K562 (cell line): ENCODE measurements around the gene ANAPC5. TPM values are rescaled to one million over a fixed set of nuclear protein-coding genes. Genes with fewer than 3 reads are reported as not detected.
A peak's percentile ranks its signal among the peaks of the same experiment; 100 is the strongest.

Experiments used
- ATAC-seq: fragments of 200-7000 bp; cut with Tn5 transposase; 3 replicates; pipeline ENCODE4 v1.9.1; 2020; ENCODE audit warnings: moderate library complexity
- BruUV-seq: library from RNA; stranded (reverse); fragments of 400-500 nt; replicated peaks from 2 replicates; lab custom pipeline; 2021; lab: Mats Ljungman, UMichigan
- CTCF ChIA-PET: fragments of 300-600 bp; formaldehyde crosslinking; extraction: SDS; loops from one replicate; lab custom pipeline; 2021; ENCODE audit warnings: low intra/inter-chr PET ratio; lab: Yijun Ruan, JAX
- POLR2A ChIA-PET: fragments of 300-600, 350-650 bp; sonication (Branson Sonifier 250); formaldehyde crosslinking; extraction: SDS; loops from one replicate; lab custom pipeline; 2021; ENCODE audit warnings: antibody characterized with exemption, inconsistent platforms; lab: Yijun Ruan, JAX
- DNase-seq, 4 experiments: peaks; one replicate each; pipeline versions ENCODE4 v3.0.0 to v3.0.0-alpha.2; 2011 to 2018; ENCODE audit warnings: low spot score in 3 of 4, mixed read lengths in 3 of 4; ENCODE audit errors: extremely low read depth in 1 of 4
- FAIRE-seq: peaks from 2 replicates; lab custom pipeline; 2011; peaks lifted over from hg19 to GRCh38; lab: Jason Lieb, UNC
- H2AFZ ChIP-seq: 2 replicates; pipeline ENCODE4 v1.6.0; 2011; ENCODE audit warnings: low read depth, low read length, control low read depth, inconsistent platforms
- H3K27ac ChIP-seq: fragments of 200-600 bp; 3 replicates; pipeline ENCODE4 v1.8.0; 2011; ENCODE audit warnings: low read depth, mild to moderate bottlenecking, control low read depth, inconsistent platforms, low read length, moderate library complexity, mixed read lengths; ENCODE audit errors: extremely low read depth
- H3K27me3 ChIP-seq, 2 experiments: fragments of 300-600 bp in 1 of 2; 2 replicates in 1 of 2; 3 replicates in 1 of 2; pipeline versions ENCODE4 v1.6.0 to v1.8.0; 2011; ENCODE audit warnings: inconsistent platforms in 2 of 2, low read length in 2 of 2, mild to moderate bottlenecking in 1 of 2, mixed read lengths in 1 of 2, moderate library complexity in 1 of 2; ENCODE audit not compliant: control insufficient read depth in 2 of 2, insufficient read depth in 2 of 2
- H3K36me3 ChIP-seq: fragments of 300-600 bp; 3 replicates; pipeline ENCODE4 v1.8.0; 2011; ENCODE audit warnings: mild to moderate bottlenecking, low read length, inconsistent platforms; ENCODE audit not compliant: control insufficient read depth, insufficient read depth
- H3K4me1 ChIP-seq, 2 experiments: fragments of 200-600 bp in 1 of 2; replicated peaks in 1 of 2; 2 replicates in 1 of 2; 3 replicates in 1 of 2; pipeline versions ENCODE4 v1.5.1 to v1.8.0; 2011; ENCODE audit warnings: inconsistent platforms in 2 of 2, low read length in 2 of 2, mild to moderate bottlenecking in 1 of 2, mixed read lengths in 1 of 2, moderate library complexity in 1 of 2; ENCODE audit not compliant: control insufficient read depth in 2 of 2, insufficient read depth in 2 of 2
- H3K4me2 ChIP-seq: 2 replicates; pipeline ENCODE4 v1.6.1; 2011; ENCODE audit warnings: low read length, control low read depth, inconsistent platforms, mixed read lengths; ENCODE audit not compliant: insufficient read depth
- H3K4me3 ChIP-seq: fragments of 200-600 bp; sonication (generic), shearing (Covaris generic); 2 replicates; pipeline ENCODE4 v1.5.1; 2016; ENCODE audit warnings: control low read depth, inconsistent platforms
- H3K79me2 ChIP-seq: fragments of 200-600 bp; 3 replicates; pipeline ENCODE4 v1.8.0; 2011; ENCODE audit warnings: low read length, inconsistent platforms; ENCODE audit not compliant: control insufficient read depth, insufficient read depth
- H3K9ac ChIP-seq, 2 experiments: 2 replicates each; pipeline versions ENCODE4 v1.6.0 to v1.6.1; 2011; ENCODE audit warnings: low read depth in 2 of 2, low read length in 2 of 2, control low read depth in 1 of 2, inconsistent platforms in 1 of 2, mild to moderate bottlenecking in 1 of 2, mixed read lengths in 1 of 2; ENCODE audit not compliant: insufficient read depth in 1 of 2
- H3K9me1 ChIP-seq: one replicate; pipeline ENCODE4 v1.6.0; 2011; ENCODE audit warnings: inconsistent platforms, mild to moderate bottlenecking, low read length, moderate library complexity; ENCODE audit not compliant: control insufficient read depth, insufficient read depth
- H3K9me3 ChIP-seq: replicated peaks from 2 replicates; pipeline ENCODE4 v1.5.1; 2011; ENCODE audit warnings: low read depth, low read length, inconsistent platforms; ENCODE audit not compliant: control insufficient read depth, insufficient read depth
- H4K20me1 ChIP-seq: replicated peaks from 2 replicates; pipeline ENCODE4 v1.6.1; 2011; ENCODE audit warnings: low read length, inconsistent platforms, mixed read lengths; ENCODE audit not compliant: control insufficient read depth, insufficient read depth
- ARID2 ChIP-seq: fragments of 450-650 bp; IDR thresholded peaks from 2 replicates; pipeline ENCODE4 v1.6.1; 2017; ENCODE audit warnings: antibody characterized with exemption, mild to moderate bottlenecking
- KDM1A ChIP-seq, 2 experiments: fragments of 450-650 bp; IDR thresholded peaks; 2 replicates each; pipeline ENCODE4 v1.6.1; 2016; ENCODE audit warnings: mild to moderate bottlenecking in 2 of 2
- NEUROD1 ChIP-seq: fragments of 150-350 bp; IDR thresholded peaks from 2 replicates; pipeline ENCODE4 v1.6.1; 2014; ENCODE audit warnings: borderline replicate concordance, low read length, low read depth; ENCODE audit not compliant: partially characterized antibody
- WGBS: fragments of 100-300 bp; shearing (Covaris generic); methylation state at CpG from one replicate; pipeline ENCODE4 v1.1.6; 2016; ENCODE audit warnings: low coverage, mixed read lengths; ENCODE audit not compliant: insufficient coverage; ENCODE audit errors: missing lambda C conversion rate; 5-methylcytosine and 5-hydroxymethylcytosine counted together
- in situ Hi-C: fragments of 300-500 bp; cut with MboI; formaldehyde crosslinking; loops from 4 replicates; pipeline ENCODE4 v1.15.0; 2018; ENCODE audit warnings: inconsistent platforms, mixed read lengths
- intact Hi-C: fragments of 100-400 bp; cut with micrococcal nuclease; formaldehyde crosslinking; loops from 2 replicates; pipeline ENCODE4 v1.14.2; 2022
- polyA plus RNA-seq, 8 experiments: library from polyadenylated mRNA; depleted of rRNA in 4 of 8; stranded (reverse) in 5 of 8; unstranded in 3 of 8; fragments of >200 nt; fragmentation: Nextera tagmentation in 2 of 8; fragmentation: Illumina TruSeq in 1 of 8; extraction: Ambion mirVana in 2 of 8; extraction: Trizol in 1 of 8; gene quantifications; 2 replicates each; pipeline versions ENCODE4 v1.2.1 to v1.2.3, GENCODE V29; 2011 to 2014; ENCODE audit warnings: inconsistent platforms in 1 of 8, missing spikeins in 1 of 8
- total RNA-seq, 7 experiments: library from RNA; depleted of rRNA in 6 of 7; stranded (reverse); fragments of >200 nt in 6 of 7; fragmentation: Illumina TruSeq in 2 of 7; extraction: Trizol in 2 of 7; gene quantifications; 2 replicates each; pipeline versions ENCODE4 v1.2.1 to v1.2.3, GENCODE V29; 2011 to 2021; ENCODE audit warnings: low replicate concordance in 1 of 7
- TF ChIP-seq, protein P1 (sequence below): fragments of 450-650 bp; IDR thresholded peaks from 2 replicates; pipeline ENCODE4 v1.7.1; 2018; ENCODE audit warnings: mild to moderate bottlenecking, low read depth; ENCODE audit not compliant: partially characterized antibody
- TF ChIP-seq, protein P2 (sequence below): fragments of 250-450 bp; sonication (Bioruptor Pico); IDR thresholded peaks from 2 replicates; pipeline ENCODE4 v1.4.0; 2020; ENCODE audit warnings: mild to moderate bottlenecking
- TF ChIP-seq, protein P3 (sequence below): fragments of 250-450 bp; sonication (Bioruptor Pico); IDR thresholded peaks from 2 replicates; pipeline ENCODE4 v1.8.0; 2022; ENCODE audit warnings: moderate library complexity, mild to moderate bottlenecking, inconsistent platforms

ANAPC5 gene
- total and polyA plus RNA-seq, 9 of the 15 experiments (the other 6 are each of a cell fraction or from before 2014, with no cell fraction given) = 136 to 315 (median 197) TPM

DNA sequence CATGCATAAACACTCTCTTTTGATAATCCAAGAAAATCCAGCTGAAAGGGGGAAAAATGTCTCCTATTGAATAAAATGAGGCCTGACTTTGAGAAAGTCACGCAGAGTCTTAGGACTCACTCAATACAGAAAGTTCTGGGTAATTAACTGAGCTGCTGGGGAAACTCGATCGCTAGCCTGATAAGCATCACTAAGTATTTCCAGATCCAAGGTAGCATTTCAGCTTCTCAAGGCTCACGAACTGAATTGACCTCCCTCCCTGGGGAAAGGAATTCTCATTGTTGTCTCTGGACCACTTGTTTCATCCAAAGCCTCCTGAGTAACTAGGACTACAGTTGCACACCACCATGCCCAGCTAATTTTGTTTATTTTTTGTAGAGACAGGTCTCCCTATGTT, 13.8 kb upstream of the ANAPC5 start:
- intact Hi-C loops = no loop called here
- Histone ChIP-seq H4K20me1 (no peaks in the 10 kb centered on the region), H3K9me1 (no peaks in the 10 kb centered on the region), H3K9me3 (no peaks in the 10 kb centered on the region)
- DNase-seq = no peak
- TF ChIP-seq ARID2 (no peak), NEUROD1 (no peak), KDM1A (IDR thresholded peaks at IDR 0.05) (no peak)
- TF ChIP-seq, protein P1, sequence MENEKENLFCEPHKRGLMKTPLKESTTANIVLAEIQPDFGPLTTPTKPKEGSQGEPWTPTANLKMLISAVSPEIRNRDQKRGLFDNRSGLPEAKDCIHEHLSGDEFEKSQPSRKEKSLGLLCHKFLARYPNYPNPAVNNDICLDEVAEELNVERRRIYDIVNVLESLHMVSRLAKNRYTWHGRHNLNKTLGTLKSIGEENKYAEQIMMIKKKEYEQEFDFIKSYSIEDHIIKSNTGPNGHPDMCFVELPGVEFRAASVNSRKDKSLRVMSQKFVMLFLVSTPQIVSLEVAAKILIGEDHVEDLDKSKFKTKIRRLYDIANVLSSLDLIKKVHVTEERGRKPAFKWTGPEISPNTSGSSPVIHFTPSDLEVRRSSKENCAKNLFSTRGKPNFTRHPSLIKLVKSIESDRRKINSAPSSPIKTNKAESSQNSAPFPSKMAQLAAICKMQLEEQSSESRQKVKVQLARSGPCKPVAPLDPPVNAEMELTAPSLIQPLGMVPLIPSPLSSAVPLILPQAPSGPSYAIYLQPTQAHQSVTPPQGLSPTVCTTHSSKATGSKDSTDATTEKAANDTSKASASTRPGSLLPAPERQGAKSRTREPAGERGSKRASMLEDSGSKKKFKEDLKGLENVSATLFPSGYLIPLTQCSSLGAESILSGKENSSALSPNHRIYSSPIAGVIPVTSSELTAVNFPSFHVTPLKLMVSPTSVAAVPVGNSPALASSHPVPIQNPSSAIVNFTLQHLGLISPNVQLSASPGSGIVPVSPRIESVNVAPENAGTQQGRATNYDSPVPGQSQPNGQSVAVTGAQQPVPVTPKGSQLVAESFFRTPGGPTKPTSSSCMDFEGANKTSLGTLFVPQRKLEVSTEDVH = no peak
- TF ChIP-seq, protein P2, sequence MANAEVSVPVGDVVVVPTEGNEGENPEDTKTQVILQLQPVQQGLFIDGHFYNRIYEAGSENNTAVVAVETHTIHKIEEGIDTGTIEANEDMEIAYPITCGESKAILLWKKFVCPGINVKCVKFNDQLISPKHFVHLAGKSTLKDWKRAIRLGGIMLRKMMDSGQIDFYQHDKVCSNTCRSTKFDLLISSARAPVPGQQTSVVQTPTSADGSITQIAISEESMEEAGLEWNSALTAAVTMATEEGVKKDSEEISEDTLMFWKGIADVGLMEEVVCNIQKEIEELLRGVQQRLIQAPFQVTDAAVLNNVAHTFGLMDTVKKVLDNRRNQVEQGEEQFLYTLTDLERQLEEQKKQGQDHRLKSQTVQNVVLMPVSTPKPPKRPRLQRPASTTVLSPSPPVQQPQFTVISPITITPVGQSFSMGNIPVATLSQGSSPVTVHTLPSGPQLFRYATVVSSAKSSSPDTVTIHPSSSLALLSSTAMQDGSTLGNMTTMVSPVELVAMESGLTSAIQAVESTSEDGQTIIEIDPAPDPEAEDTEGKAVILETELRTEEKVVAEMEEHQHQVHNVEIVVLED (CRISPR knock-in tag) = no peak
- TF ChIP-seq, protein P3, sequence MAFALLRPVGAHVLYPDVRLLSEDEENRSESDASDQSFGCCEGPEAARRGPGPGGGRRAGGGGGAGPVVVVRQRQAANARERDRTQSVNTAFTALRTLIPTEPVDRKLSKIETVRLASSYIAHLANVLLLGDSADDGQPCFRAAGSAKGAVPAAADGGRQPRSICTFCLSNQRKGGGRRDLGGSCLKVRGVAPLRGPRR (CRISPR knock-in tag) = no peak
- TF ChIP-seq, all 486 proteins: peak for 0
- Histone ChIP-seq H3K4me2 (peak overlapping the region; percentile 17; the same call in 1 of the 2 replicates), H3K4me3 (no peak overlapping the region), H3K27ac (no peak overlapping the region), H3K9ac (no peak overlapping the region), H2AFZ (peak overlapping the region; percentile 54), H3K4me1 (peaks cover 0 to 8% of the 10 kb centered on the region in 2 experiments; a peak in 2 of 5 replicates), H3K79me2 (no peaks in the 10 kb centered on the region), H3K36me3 (no peaks in the 10 kb centered on the region), H3K27me3 (no peaks in the 10 kb centered on the region)
- ChIA-PET POLR2A (interaction anchor here (1.3 to 3.0 kb wide), 5 partner anchors 9 to 34 kb away, joined by 3 to 19 read pairs (median 6); partner anchors contain the start of genes ANAPC5 and RNF34), CTCF (no interaction called here)
- in situ Hi-C loops = no loop called here
- FAIRE-seq (peak; percentile 65), ATAC-seq (no peak)
- BruUV-seq = no TSS peak
- WGBS = 3% methylated on average over 4 of the region's 4 CpGs
